Retinal pigment epithelial cell (primary cell): ENCODE measurements around the gene MMEL1.

ENCODE experiments used
- DNase-seq: peaks from one replicate; pipeline ENCODE4 v3.0.0-alpha.2; 2010; ENCODE audit warnings: low read depth
- H3K4me3 ChIP-seq: 2 replicates; pipeline ENCODE4 v1.5.1; 2011; ENCODE audit warnings: mild to moderate bottlenecking, low read length, control low read depth, moderate library complexity
- TF ChIP-seq, protein P1 (sequence below): conservative IDR thresholded peaks from 2 replicates; pipeline ENCODE4 v1.5.1; 2011; ENCODE audit warnings: low read depth, low read length, control low read depth, inconsistent platforms

The MMEL1 gene

DNA sequence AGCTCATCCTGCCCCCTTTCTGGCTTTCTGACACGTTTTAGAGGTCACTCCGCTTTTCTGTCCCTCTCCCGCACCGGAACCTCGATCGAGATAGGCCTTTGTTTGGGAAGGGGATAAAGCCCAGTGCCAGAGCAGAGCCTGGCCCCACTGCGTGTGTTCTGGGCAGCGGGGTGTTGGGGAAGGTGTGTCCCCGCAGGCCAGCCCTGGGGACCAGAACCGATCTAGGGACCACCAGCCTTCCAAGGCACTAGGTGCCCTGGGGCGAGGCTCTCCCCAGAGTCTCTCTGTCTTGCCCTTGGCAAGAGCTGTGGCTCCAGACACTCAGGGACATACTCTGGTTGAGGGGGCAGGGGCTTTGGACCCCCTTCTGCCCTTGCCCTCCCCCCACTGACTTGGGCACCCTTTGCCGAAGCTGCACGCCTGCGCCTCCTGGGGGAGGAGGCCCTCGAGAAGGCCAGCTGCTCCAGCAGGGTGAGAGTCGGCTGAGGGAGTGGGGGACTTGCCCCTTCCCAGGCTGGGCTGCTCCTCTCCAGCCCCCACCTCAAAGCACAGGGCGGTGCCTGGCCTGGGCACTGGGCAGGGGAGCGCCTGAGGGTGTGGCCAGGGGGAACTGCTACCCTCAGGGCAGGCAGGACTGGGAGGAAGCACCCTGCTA lies 29.8 kb downstream of the MMEL1 start:
- TF ChIP-seq, protein P1, sequence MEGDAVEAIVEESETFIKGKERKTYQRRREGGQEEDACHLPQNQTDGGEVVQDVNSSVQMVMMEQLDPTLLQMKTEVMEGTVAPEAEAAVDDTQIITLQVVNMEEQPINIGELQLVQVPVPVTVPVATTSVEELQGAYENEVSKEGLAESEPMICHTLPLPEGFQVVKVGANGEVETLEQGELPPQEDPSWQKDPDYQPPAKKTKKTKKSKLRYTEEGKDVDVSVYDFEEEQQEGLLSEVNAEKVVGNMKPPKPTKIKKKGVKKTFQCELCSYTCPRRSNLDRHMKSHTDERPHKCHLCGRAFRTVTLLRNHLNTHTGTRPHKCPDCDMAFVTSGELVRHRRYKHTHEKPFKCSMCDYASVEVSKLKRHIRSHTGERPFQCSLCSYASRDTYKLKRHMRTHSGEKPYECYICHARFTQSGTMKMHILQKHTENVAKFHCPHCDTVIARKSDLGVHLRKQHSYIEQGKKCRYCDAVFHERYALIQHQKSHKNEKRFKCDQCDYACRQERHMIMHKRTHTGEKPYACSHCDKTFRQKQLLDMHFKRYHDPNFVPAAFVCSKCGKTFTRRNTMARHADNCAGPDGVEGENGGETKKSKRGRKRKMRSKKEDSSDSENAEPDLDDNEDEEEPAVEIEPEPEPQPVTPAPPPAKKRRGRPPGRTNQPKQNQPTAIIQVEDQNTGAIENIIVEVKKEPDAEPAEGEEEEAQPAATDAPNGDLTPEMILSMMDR = no peak
- no peak for DNase-seq
- H3K4me3 ChIP-seq = no peak overlapping the region

DNA sequence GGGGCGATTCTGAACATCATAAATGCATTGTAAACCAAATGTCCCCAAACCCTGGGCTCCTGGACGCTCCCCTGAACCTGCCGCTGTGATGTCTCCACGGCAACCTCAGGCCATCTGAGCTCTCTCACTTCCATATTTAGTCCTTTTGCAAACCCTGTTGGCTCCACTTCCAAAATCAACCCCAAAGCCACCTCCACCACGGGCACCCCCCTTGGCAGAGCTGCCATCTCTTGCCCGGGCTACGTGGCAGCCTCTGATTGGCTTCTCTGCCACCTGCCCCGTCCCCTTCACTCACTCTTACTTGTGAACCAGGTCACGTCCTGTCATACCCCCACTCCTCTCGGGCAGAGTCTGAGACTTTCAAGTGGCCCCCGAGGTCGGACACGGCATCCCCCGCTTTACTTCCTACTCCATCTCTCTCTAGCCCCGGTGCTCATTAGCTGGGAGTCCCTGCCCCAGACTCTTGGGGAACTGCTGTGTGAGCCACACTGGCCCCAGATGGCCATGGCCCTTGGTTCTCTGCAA lies 30.4 kb downstream of the MMEL1 start:
- no peak overlapping the region for H3K4me3 ChIP-seq
- DNase-seq = no peak
- TF ChIP-seq, protein P1 = no peak

DNA sequence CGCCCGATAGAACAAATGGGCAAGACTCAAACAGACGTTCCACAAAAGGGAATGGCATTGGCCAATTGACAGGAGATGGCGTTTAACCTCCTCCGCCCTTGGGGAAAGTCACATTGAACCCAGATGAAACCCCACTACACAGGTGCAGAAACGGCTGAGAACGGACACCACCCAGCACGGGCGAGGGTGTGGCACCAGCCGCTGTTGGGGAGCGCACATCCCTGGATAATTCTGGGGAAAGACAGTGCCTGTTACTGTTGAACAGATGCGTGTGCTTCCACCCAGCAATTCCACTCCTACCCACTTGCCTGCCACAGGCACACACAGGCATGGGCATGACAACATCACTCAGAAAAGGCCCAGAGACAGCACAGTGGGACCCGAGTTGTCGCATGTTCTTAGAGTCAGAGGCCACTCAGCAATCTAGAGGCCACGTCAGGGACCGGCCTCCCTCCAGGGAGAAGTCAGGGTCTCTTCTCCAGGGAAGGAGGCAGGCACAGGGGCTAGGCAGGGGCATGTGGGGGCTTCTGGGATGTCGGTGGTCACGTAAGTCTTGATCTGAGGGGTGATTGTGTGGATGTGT lies 31.0 kb downstream of the MMEL1 start:
- no peak overlapping the region for H3K4me3 ChIP-seq

DNA sequence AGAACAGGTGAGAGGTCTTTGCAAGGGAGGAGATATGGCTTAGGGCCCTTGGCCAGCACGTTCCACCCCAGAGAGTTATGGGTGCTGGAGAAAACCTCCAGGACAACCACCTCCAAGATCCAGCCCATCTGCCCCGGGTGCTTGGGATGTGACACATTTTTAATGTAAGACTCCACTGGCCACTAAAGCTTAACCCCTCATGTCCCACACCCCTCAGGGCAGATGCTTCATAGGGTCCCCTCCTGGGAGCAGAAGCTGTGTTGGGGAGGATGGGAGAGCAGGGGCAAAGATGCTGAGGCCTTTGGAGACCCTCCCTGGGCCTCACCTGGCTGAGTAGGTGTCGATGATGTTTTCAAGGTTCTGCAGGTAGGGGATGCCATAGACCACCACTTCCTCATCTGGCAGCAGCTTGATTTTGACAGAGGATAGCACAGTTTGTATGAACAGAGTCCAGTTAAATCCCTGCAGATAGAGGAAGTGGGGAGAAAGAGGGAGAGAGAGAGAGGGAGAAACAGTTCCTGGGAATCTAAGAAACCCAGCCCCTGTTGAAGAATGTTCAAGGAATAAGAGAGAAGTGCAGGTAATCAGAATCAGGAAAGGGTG lies 34.4 kb downstream of the MMEL1 start:
- TF ChIP-seq, protein P1 = no peak
- no peak overlapping the region for H3K4me3 ChIP-seq
- no peak for DNase-seq

More for the DNA sequence above, 31.0 kb downstream of the MMEL1 start:
- TF ChIP-seq, protein P1 = no peak
- DNase-seq = no peak

DNA sequence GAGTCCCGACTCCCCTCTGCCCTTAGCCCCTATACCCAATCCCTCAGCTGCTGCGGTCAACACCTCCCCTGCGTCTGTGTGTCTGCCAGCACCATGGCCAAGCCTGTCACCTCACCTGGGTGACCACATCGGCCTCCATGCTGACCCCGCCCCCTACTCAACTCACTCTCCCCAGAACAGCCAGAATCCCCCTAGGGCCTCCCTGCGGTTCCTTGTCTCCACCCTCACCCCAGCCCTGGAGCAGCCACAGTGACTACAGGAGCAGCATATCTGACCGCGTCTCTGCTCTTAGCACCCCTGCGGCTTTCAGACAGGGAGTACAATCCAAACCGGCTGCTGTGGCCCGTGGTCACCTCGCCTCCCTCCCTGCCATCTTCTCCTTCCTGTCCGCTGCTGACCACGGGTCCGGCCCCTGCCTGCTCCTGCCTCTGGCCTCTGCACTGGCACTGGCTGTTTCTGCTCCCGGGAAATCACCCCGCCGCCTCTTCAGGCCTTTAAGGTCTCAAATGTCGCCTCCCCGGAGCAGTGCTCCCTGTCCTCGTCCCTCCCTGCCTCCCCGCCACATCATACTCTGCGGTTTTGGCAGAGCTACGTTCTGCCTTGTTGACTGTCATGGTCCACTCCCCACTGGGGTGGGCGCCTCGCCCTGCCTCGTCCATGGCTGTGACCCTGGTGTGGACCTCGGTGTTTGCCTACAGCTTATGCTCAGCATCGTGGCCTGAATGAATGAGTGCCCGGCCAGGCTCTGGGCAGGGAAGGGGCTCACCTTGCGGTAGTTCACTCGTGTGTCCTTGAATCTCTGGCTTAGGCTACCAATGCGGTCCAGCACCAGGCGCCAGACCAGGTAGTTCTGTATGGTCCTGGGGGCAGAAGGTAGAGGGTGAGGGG lies 35.1 kb downstream of the MMEL1 start:
- DNase-seq = no peak
- TF ChIP-seq, protein P1 = no peak
- no peak overlapping the region for H3K4me3 ChIP-seq

DNA sequence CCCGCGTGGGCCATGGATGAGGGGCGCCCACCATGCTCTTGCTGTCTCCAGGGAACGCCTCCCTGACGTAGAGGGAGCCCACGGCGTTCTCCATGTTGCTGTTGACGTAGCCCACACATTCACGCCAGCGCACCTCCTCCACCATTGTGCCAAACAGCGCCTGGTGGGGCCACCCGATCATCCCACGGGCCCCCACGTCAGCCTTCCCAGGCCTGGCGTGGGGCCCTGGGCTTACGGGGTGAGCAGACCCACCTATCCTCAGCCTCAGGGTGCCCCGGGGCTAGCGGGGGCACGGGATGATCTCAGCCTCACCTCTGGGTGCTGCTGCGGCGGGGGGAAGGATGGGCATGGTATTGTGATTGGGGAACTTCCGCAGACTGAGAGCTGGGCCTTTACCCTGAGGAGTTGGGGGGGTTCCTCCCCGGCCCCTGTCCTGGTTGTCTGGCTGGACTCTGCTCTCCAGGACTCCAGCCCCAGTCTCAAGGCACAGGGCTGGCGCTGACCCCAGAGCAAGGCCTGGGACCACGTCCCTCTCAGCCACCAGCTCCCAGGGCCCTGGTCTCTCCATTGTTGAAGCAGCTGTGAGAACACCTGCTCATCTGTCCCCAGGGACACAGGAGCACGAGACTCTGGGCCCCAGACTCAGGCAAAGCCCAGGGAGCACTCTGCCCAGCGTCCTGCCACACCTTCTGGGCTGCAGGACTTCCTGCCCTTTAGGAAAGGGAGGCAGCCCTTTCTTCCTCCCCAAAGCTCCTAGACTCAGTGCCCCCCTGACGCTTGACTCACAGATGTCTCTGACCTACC lies 36.1 kb downstream of the MMEL1 start:
- H3K4me3 ChIP-seq = no peak overlapping the region
- TF ChIP-seq, protein P1 = no peak
- no peak for DNase-seq
